WTC11 (cell line): ENCODE measurements around the gene KIF13A. TPM values are rescaled to one million over a fixed set of nuclear protein-coding genes. Genes with fewer than 3 reads are reported as not detected.
A peak's percentile ranks its signal among the peaks of the same experiment; 100 is the strongest.

Experiments
- ATAC-seq: fragments of 200-7000 bp; cut with Tn5 transposase; 2 replicates; pipeline ENCODE4 v1.10.0; 2021; ENCODE audit warnings: mild to moderate bottlenecking, moderate library complexity
- CTCF ChIA-PET: fragments of 300-600 bp; sonication (Branson Sonifier 250); formaldehyde crosslinking; loops from one replicate; lab custom pipeline; 2021; ENCODE audit warnings: antibody characterized with exemption; lab: Charles Lee
- POLR2A ChIA-PET: fragments of 350-600 bp; sonication (Branson Sonifier 250); formaldehyde crosslinking; loops from one replicate; lab custom pipeline; 2021; ENCODE audit warnings: antibody characterized with exemption; lab: Charles Lee
- DNase-seq: peaks from one replicate; pipeline ENCODE4 v3.0.0; 2021; ENCODE audit warnings: low spot score
- H3K27ac Mint-ChIP-seq: 2 replicates; pipeline ENCODE4 v1.8.0; 2021; ENCODE audit warnings: mixed read lengths
- H3K27me3 Mint-ChIP-seq: 2 replicates; pipeline ENCODE4 v1.8.0; 2021; ENCODE audit warnings: low read depth, mild to moderate bottlenecking, moderate library complexity, mixed read lengths
- H3K36me3 Mint-ChIP-seq: 2 replicates; pipeline ENCODE4 v1.8.0; 2021; ENCODE audit warnings: mixed read lengths
- H3K4me1 Mint-ChIP-seq: 2 replicates; pipeline ENCODE4 v1.8.0; 2022; ENCODE audit warnings: mixed read lengths
- H3K4me3 Mint-ChIP-seq: 2 replicates; pipeline ENCODE4 v1.8.0; 2021; ENCODE audit warnings: mild to moderate bottlenecking, moderate library complexity, mixed read lengths
- H3K9me3 Mint-ChIP-seq: 2 replicates; pipeline ENCODE4 v1.8.0; 2021; ENCODE audit warnings: mixed read lengths
- ATF1 ChIP-seq: sonication (generic); formaldehyde crosslinking; IDR thresholded peaks from 2 replicates; pipeline ENCODE4 v1.8.1; 2023; ENCODE audit warnings: mild to moderate bottlenecking, moderate library complexity, missing genetic modification reagents
- ATF3 ChIP-seq: sonication (generic); formaldehyde crosslinking; conservative IDR thresholded peaks from 2 replicates; pipeline ENCODE4 v1.8.1; 2022; ENCODE audit warnings: mild to moderate bottlenecking, missing genetic modification reagents
- CBFB ChIP-seq: sonication (generic); formaldehyde crosslinking; IDR thresholded peaks from 2 replicates; pipeline ENCODE4 v1.8.1; 2022; ENCODE audit warnings: mild to moderate bottlenecking, low read depth, missing genetic modification reagents
- CTCF ChIP-seq: fragments of 200-600 bp; IDR thresholded peaks from 2 replicates; pipeline ENCODE4 v1.8.0; 2022; ENCODE audit warnings: antibody characterized with exemption
- ETV6 ChIP-seq: sonication (generic); formaldehyde crosslinking; IDR thresholded peaks from 2 replicates; pipeline ENCODE4 v1.8.1; 2022; ENCODE audit warnings: mild to moderate bottlenecking, missing genetic modification reagents
- FOXK1 ChIP-seq: sonication (generic); formaldehyde crosslinking; IDR thresholded peaks from 2 replicates; pipeline ENCODE4 v1.8.0; 2022; ENCODE audit warnings: mild to moderate bottlenecking, moderate library complexity, missing genetic modification reagents
- GTF2I ChIP-seq: fragments of 250-450 bp; sonication (Bioruptor Pico); conservative IDR thresholded peaks from 2 replicates; pipeline ENCODE4 v1.4.0; 2021; ENCODE audit warnings: mild to moderate bottlenecking
- HMGA2 ChIP-seq: fragments of 250-450 bp; sonication (Bioruptor Pico); IDR thresholded peaks from 2 replicates; pipeline ENCODE4 v1.4.0; 2021; ENCODE audit warnings: mild to moderate bottlenecking, moderate library complexity
- IRF1 ChIP-seq: sonication (generic); formaldehyde crosslinking; IDR thresholded peaks from 2 replicates; pipeline ENCODE4 v1.8.0; 2023; ENCODE audit warnings: missing genetic modification reagents
- IRF2 ChIP-seq: sonication (generic); formaldehyde crosslinking; IDR thresholded peaks from 2 replicates; pipeline ENCODE4 v1.8.0; 2022; ENCODE audit warnings: low read depth, missing genetic modification reagents, borderline replicate concordance
- MAX ChIP-seq: sonication (generic); formaldehyde crosslinking; IDR thresholded peaks from 2 replicates; pipeline ENCODE4 v1.8.0; 2022; ENCODE audit warnings: mild to moderate bottlenecking, missing genetic modification reagents
- OVOL2 ChIP-seq: fragments of 250-450 bp; sonication (Bioruptor Pico); IDR thresholded peaks from 2 replicates; pipeline ENCODE4 v1.9.0; 2021; ENCODE audit warnings: mild to moderate bottlenecking, borderline replicate concordance
- RELA ChIP-seq: sonication (generic); formaldehyde crosslinking; IDR thresholded peaks from 2 replicates; pipeline ENCODE4 v1.8.1; 2022; ENCODE audit warnings: missing genetic modification reagents, mild to moderate bottlenecking, borderline replicate concordance
- SMAD3 ChIP-seq: sonication (generic); formaldehyde crosslinking; IDR thresholded peaks from 2 replicates; pipeline ENCODE4 v1.8.0; 2022; ENCODE audit warnings: missing genetic modification reagents, mild to moderate bottlenecking, borderline replicate concordance
- SMAD4 ChIP-seq: sonication (generic); formaldehyde crosslinking; IDR thresholded peaks from 2 replicates; pipeline ENCODE4 v1.8.0; 2022; ENCODE audit warnings: mild to moderate bottlenecking, missing genetic modification reagents
- SP1 ChIP-seq: sonication (generic); formaldehyde crosslinking; conservative IDR thresholded peaks from 2 replicates; pipeline ENCODE4 v1.8.1; 2022; ENCODE audit warnings: missing genetic modification reagents
- TCF7 ChIP-seq: sonication (generic); formaldehyde crosslinking; IDR thresholded peaks from 2 replicates; pipeline ENCODE4 v1.8.0; 2022; ENCODE audit warnings: mild to moderate bottlenecking, low read depth, missing genetic modification reagents, moderate library complexity
- ZNF138 ChIP-seq: sonication (generic); formaldehyde crosslinking; conservative IDR thresholded peaks from 2 replicates; pipeline ENCODE4 v1.8.1; 2022; ENCODE audit warnings: mild to moderate bottlenecking, moderate library complexity, missing genetic modification reagents
- ZNF263 ChIP-seq: sonication (generic); formaldehyde crosslinking; IDR thresholded peaks from 2 replicates; pipeline ENCODE4 v1.8.1; 2022; ENCODE audit warnings: low read depth, mild to moderate bottlenecking, moderate library complexity, missing genetic modification reagents
- ZNF423 ChIP-seq: fragments of 250-450 bp; sonication (Bioruptor Pico); IDR thresholded peaks from 2 replicates; pipeline ENCODE4 v2.1.2; 2022; ENCODE audit warnings: mild to moderate bottlenecking, moderate library complexity
- total RNA-seq: library from RNA; stranded (reverse); gene quantifications from 3 replicates; pipeline ENCODE4 v1.2.3, GENCODE V29; 2021
- TF ChIP-seq, protein P1 (sequence below): fragments of 250-450 bp; sonication (Bioruptor Pico); IDR thresholded peaks from 2 replicates; pipeline ENCODE4 v1.9.0; 2021; ENCODE audit warnings: moderate library complexity, mild to moderate bottlenecking, inconsistent platforms, borderline replicate concordance
- TF ChIP-seq, protein P2 (sequence below): sonication (generic); formaldehyde crosslinking; IDR thresholded peaks from 2 replicates; pipeline ENCODE4 v1.8.0; 2023; ENCODE audit warnings: mild to moderate bottlenecking, missing genetic modification reagents
- TF ChIP-seq, protein P3 (sequence below): fragments of 250-450 bp; sonication (Bioruptor Pico); IDR thresholded peaks from 2 replicates; pipeline ENCODE4 v1.9.0; 2021; ENCODE audit warnings: mild to moderate bottlenecking

Gene KIF13A
- total RNA-seq, 1 experiment from 2014 or later: 32.7 TPM

DNA sequence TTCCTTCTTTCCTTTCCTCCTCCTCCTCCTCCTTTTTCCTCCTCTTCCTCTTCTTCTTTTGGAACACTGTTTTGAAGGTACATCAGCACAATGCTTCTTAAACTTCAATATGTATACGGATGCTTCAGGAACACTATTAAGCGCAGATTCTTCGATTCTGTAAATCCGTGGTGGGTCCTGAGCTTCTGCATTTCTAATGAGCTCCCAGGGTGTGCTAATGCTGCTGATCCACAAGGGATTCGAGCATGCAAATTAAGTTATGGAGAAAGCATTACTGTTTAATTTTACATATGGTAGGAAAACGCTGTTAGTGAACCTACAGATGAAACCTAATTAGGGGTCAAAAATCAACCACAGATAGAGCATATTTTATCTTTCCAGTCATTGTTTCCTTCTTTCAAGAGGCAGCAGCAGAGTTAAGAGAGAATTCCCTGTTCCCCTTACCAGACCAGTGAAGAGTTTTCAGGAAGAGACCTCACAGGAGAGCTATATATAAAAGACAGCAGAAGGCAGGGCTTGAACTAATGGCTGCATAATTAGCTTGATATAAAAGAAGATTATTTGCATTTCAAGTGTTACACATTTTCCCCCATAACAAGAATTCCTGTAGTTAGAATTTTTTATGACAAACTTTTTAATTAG is 47.2 kb downstream of the KIF13A start:
- Mint-ChIP-seq H3K27me3 (no peaks in the 10 kb centered on the region; the same call in 1 of the 2 replicates), H3K36me3 (no peaks in the 10 kb centered on the region)
- CTCF ChIA-PET: interaction anchor here (0.6 to 1.4 kb wide), 3 partner anchors 17 to 107 kb away, joined by 3 to 4 read pairs (median 4); no protein-coding TSS in a partner anchor
- TF ChIP-seq RELA: no peak
- TF ChIP-seq, protein P1, sequence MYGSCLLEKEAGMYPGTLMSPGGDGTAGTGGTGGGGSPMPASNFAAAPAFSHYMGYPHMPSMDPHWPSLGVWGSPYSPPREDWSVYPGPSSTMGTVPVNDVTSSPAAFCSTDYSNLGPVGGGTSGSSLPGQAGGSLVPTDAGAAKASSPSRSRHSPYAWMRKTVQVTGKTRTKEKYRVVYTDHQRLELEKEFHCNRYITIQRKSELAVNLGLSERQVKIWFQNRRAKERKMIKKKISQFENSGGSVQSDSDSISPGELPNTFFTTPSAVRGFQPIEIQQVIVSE: no peak
- TF ChIP-seq FOXK1 (CRISPR knock-in tag): no peak
- TF ChIP-seq, protein P2, sequence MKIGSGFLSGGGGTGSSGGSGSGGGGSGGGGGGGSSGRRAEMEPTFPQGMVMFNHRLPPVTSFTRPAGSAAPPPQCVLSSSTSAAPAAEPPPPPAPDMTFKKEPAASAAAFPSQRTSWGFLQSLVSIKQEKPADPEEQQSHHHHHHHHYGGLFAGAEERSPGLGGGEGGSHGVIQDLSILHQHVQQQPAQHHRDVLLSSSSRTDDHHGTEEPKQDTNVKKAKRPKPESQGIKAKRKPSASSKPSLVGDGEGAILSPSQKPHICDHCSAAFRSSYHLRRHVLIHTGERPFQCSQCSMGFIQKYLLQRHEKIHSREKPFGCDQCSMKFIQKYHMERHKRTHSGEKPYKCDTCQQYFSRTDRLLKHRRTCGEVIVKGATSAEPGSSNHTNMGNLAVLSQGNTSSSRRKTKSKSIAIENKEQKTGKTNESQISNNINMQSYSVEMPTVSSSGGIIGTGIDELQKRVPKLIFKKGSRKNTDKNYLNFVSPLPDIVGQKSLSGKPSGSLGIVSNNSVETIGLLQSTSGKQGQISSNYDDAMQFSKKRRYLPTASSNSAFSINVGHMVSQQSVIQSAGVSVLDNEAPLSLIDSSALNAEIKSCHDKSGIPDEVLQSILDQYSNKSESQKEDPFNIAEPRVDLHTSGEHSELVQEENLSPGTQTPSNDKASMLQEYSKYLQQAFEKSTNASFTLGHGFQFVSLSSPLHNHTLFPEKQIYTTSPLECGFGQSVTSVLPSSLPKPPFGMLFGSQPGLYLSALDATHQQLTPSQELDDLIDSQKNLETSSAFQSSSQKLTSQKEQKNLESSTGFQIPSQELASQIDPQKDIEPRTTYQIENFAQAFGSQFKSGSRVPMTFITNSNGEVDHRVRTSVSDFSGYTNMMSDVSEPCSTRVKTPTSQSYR (CRISPR knock-in tag): no peak
- TF ChIP-seq TCF7 (CRISPR knock-in tag): no peak
- no peak for TF ChIP-seq SMAD4 (CRISPR knock-in tag)
- TF ChIP-seq ATF1 (CRISPR knock-in tag): no peak
- TF ChIP-seq HMGA2 (CRISPR knock-in tag): no peak
- no peak for TF ChIP-seq SP1 (CRISPR knock-in tag)
- no peak for TF ChIP-seq IRF1 (CRISPR knock-in tag)
- TF ChIP-seq, all 79 proteins: peak for 0
- Mint-ChIP-seq H3K4me1 (peaks cover 53% of the 10 kb centered on the region), H3K4me3 (peak overlapping the region; percentile 73), H3K9me3 (no peaks in the 10 kb centered on the region), H3K27ac (peak overlapping the region; percentile 95)
- DNase-seq: no peak
- POLR2A ChIA-PET: interaction anchor here (0.6 to 1.5 kb wide), 2 partner anchors 14 to 536 kb away, joined by 4 read pairs; no protein-coding TSS in a partner anchor
- peak; percentile 75 for ATAC-seq

GRCh38 chr6:17938901-17939300 is 48.5 kb downstream of the KIF13A start:
- ATAC-seq: no peak
- POLR2A ChIA-PET: no interaction called here
- CTCF ChIA-PET: no interaction called here
- no peaks in the 10 kb centered on the region for H3K36me3 Mint-ChIP-seq
- peak overlapping the region; percentile 9; the same call in 1 of the 2 replicates for H3K27ac Mint-ChIP-seq
- peaks cover 55% of the 10 kb centered on the region for H3K4me1 Mint-ChIP-seq
- TF ChIP-seq SMAD3 (CRISPR knock-in tag) (no peak), MAX (no peak), IRF2 (CRISPR knock-in tag) (no peak), ETV6 (CRISPR knock-in tag) (no peak), ZNF138 (no peak)
- no peak for DNase-seq
- no peaks in the 10 kb centered on the region; the same call in 1 of the 2 replicates for H3K27me3 Mint-ChIP-seq
- peak overlapping the region; percentile 73 for H3K4me3 Mint-ChIP-seq
- H3K9me3 Mint-ChIP-seq: no peaks in the 10 kb centered on the region

DNA sequence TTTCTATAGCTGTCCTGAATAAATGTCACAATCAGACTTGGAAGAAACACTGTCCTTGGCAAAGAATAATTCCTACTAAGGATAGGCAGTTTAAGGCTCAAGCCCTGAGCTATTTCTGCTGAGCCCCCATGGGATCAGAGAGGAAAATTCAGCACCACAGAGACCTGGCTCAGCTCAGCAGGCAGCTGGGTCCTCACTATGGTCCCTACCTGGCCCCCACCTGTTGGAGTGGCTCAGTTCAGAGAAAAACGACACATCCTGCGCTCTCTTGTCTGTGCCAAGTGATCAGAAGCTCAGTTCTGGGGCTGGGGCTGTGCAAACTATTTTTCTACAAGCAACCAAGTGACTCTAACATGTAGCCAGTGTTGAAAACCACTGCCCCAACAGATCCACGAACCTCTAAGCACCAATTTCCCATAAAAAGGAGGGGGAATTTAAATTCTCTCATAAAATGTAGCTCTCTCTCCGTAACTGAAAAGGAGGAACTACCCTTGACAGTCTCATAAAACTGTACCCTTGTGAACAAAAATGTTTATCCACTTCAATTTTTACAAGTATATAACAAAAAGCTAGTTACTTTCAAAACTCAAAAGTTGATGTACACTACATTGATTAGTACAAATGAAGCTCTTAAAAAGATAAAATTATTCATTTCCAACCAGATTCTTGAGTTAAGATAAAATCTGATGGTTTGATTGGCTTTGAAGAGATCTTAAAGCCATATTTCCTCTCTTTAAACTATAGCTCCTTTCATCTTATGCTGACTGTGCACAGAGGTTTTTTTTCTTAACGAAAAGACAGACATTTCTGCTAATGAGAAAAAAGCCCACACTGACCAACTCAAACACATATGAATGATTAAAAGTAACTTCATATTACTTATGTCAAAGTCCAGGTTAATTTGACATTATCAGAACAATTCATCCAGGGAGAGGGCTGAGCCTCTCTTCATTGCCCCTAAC is 52.0 kb downstream of the KIF13A start:
- ATAC-seq (peak; percentile 24; the same call in 1 of the 2 replicates), DNase-seq (no peak)
- Mint-ChIP-seq H3K36me3 (no peaks in the 10 kb centered on the region), H3K4me3 (no peak overlapping the region), H3K9me3 (no peaks in the 10 kb centered on the region), H3K27me3 (no peaks in the 10 kb centered on the region; the same call in 1 of the 2 replicates), H3K27ac (peak overlapping the region; percentile 24; the same call in 1 of the 2 replicates), H3K4me1 (peaks cover 66% of the 10 kb centered on the region)
- ChIA-PET POLR2A (no interaction called here), CTCF (interaction anchor here (0.6 to 1.0 kb wide), 2 partner anchors 9 to 183 kb away, joined by 3 to 4 read pairs; no protein-coding TSS in a partner anchor)
- TF ChIP-seq, protein P3, sequence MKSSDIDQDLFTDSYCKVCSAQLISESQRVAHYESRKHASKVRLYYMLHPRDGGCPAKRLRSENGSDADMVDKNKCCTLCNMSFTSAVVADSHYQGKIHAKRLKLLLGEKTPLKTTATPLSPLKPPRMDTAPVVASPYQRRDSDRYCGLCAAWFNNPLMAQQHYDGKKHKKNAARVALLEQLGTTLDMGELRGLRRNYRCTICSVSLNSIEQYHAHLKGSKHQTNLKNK (CRISPR knock-in tag): no peak
- TF ChIP-seq ATF3: no peak
- no peak for TF ChIP-seq CBFB (CRISPR knock-in tag)
- no peak for TF ChIP-seq ZNF423 (CRISPR knock-in tag)
- TF ChIP-seq CTCF: no peak
- no peak for TF ChIP-seq GTF2I (CRISPR knock-in tag)
- TF ChIP-seq ZNF263 (CRISPR knock-in tag): no peak
- TF ChIP-seq OVOL2: no peak
